ENCODE data around the gene LRIT1.
A peak's percentile ranks its signal among the peaks of the same experiment; 100 is the strongest.

Gene LRIT1

GRCh38 chr10:84195044-84195830, 46.1 kb downstream of the LRIT1 start:
- Histone ChIP-seq H3K27ac (no peak overlapping the region), H3K9ac (no peak overlapping the region), H3K4me3 (no peak overlapping the region), H3K36me3 (no peaks in the 10 kb centered on the region), H3K9me3 (peaks cover 6% of the 10 kb centered on the region; the same call in 1 of the 2 replicates), H4K20me1 (no peaks in the 10 kb centered on the region), H3K4me1 (no peaks in the 10 kb centered on the region), H3K27me3 (peaks cover 50% of the 10 kb centered on the region), H3K4me2 (no peak overlapping the region)
- TF ChIP-seq Cebpa-rat (IDR thresholded peaks at IDR 0.05): no peak

DNA sequence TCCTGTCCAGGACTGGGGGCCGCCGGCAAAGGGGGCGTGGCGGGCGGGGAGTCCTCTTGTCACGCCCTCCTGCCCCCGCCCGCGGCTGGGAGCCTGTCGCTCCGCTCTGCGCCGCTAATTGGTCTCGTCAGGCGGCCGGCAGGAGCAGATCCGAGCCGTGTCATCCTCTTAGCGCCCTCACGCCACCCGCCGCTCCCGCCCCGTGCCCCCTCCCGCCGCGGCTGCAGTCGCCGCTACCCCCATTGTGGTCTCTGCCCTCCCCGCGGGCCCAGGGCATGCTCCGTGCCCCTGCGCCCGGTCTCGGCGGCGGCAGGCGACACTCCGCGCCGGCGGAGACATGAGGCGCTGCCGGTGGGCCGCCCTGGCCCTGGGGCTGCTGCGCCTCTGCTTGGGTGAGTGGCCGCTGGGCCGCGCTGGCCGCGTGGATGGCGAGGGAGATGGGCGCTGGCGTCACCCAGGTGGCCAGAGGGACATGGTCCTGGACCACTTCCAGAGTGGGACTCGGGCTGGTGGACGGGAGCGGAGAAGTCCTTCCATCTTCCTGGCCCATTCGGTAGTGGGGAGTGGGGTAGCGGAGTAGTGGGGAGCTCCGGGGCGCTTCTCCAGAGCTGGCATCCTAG, 46.8 kb downstream of the LRIT1 start, which contains the start of gene CDHR1:
TSS of gene CDHR1 (plus strand) at position 114 of the 620 bp plus-strand sequence. CDS start at position 338, 224 bp downstream.
- H3K4me2 ChIP-seq: peak within 1 kb of the TSS; percentile 39
- H3K27ac ChIP-seq: no peak within 1 kb of the TSS
- H3K27me3 ChIP-seq: peaks cover 50% of the 10 kb centered on the region
- TF ChIP-seq Cebpa-rat (IDR thresholded peaks at IDR 0.05): no peak
- H3K4me3 ChIP-seq: no peak within 1 kb of the TSS
- no peaks in the 10 kb centered on the region for H3K36me3 ChIP-seq
- no peaks in the 10 kb centered on the region for H4K20me1 ChIP-seq
- H3K4me1 ChIP-seq: no peaks in the 10 kb centered on the region
- H3K9ac ChIP-seq: no peak within 1 kb of the TSS
- H3K9me3 ChIP-seq: peaks cover 6% of the 10 kb centered on the region; the same call in 1 of the 2 replicates

GRCh38 chr10:84193846-84194423, 47.4 kb downstream of the LRIT1 start:
- peaks cover 6% of the 10 kb centered on the region; the same call in 1 of the 2 replicates for H3K9me3 ChIP-seq
- no peak overlapping the region for H3K4me3 ChIP-seq
- no peaks in the 10 kb centered on the region for H3K36me3 ChIP-seq
- peak overlapping the region; percentile 39 for H3K4me2 ChIP-seq
- no peaks in the 10 kb centered on the region for H4K20me1 ChIP-seq
- peaks cover 50% of the 10 kb centered on the region for H3K27me3 ChIP-seq
- no peaks in the 10 kb centered on the region for H3K4me1 ChIP-seq
- H3K9ac ChIP-seq: no peak overlapping the region
- TF ChIP-seq Cebpa-rat (IDR thresholded peaks at IDR 0.05): no peak
- no peak overlapping the region for H3K27ac ChIP-seq

DNA sequence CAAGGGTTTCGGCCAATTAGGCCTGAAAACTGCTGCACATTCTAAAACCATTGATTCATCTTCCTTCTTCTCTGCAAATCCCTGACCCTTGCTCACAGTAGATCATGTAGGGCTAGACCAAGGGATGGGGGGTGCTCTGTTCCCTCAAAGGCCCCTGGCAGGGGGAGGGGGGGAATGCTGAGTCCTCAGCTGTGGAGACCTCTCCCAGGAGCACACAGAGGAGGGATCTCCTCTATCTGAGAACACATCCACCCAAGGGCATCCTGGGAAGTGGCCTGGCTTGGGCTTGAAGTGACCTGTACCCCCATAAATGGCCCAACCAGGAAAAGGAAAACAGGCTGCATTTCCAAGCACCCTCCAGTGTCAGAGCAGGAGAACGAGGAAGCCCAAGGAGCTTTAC, 48.0 kb downstream of the LRIT1 start:
- H3K36me3 ChIP-seq: no peaks in the 10 kb centered on the region
- no peak overlapping the region for H3K9ac ChIP-seq
- H3K4me3 ChIP-seq: no peak overlapping the region
- no peaks in the 10 kb centered on the region for H3K4me1 ChIP-seq
- peaks cover 50% of the 10 kb centered on the region for H3K27me3 ChIP-seq
- H3K4me2 ChIP-seq: no peak overlapping the region
- no peak overlapping the region for H3K27ac ChIP-seq
- H3K9me3 ChIP-seq: peaks cover 6% of the 10 kb centered on the region; the same call in 1 of the 2 replicates
- H4K20me1 ChIP-seq: no peaks in the 10 kb centered on the region
- TF ChIP-seq Cebpa-rat (IDR thresholded peaks at IDR 0.05): no peak

DNA sequence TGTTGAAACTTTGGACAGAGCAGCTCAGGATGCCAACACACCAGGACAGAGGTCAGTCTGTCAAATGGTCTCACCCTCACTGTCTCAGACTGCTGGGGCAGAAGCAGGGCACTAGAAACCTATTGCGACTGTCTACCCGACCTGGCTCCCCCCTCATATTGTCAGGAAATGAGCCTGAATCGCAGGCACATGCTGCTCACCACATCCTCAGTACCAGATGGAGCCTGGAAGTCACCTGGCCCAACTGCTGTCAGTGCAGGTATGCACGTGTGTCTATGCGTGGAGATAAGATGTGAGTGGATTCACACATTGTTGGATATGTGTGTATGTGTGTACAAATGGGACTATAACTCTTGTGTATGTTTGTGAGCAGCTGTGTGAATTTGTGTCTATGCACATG, 50.2 kb downstream of the LRIT1 start:
- H4K20me1 ChIP-seq: no peaks in the 10 kb centered on the region
- no peak overlapping the region for H3K27ac ChIP-seq
- no peak overlapping the region for H3K4me2 ChIP-seq
- H3K4me3 ChIP-seq: no peak overlapping the region
- H3K27me3 ChIP-seq: peaks cover 37% of the 10 kb centered on the region
- H3K9ac ChIP-seq: no peak overlapping the region
- H3K9me3 ChIP-seq: peaks cover 6% of the 10 kb centered on the region; the same call in 1 of the 2 replicates
- no peaks in the 10 kb centered on the region for H3K36me3 ChIP-seq
- TF ChIP-seq Cebpa-rat (IDR thresholded peaks at IDR 0.05): no peak
- H3K4me1 ChIP-seq: no peaks in the 10 kb centered on the region

- H4K20me1 ChIP-seq: no peaks in the 10 kb centered on the region
- H3K4me2 ChIP-seq: no peak overlapping the region
- H3K9me3 ChIP-seq: peaks cover 6% of the 10 kb centered on the region; the same call in 1 of the 2 replicates
- no peak overlapping the region for H3K27ac ChIP-seq
- H3K36me3 ChIP-seq: no peaks in the 10 kb centered on the region
- no peak overlapping the region for H3K4me3 ChIP-seq
- peaks cover 32% of the 10 kb centered on the region for H3K27me3 ChIP-seq
- no peaks in the 10 kb centered on the region for H3K4me1 ChIP-seq
- TF ChIP-seq Cebpa-rat (IDR thresholded peaks at IDR 0.05): no peak
- no peak overlapping the region for H3K9ac ChIP-seq
Measured at GRCh38 chr10:84190621-84191020, 50.7 kb downstream of the LRIT1 start.

- TF ChIP-seq Cebpa-rat (IDR thresholded peaks at IDR 0.05): no peak
- Histone ChIP-seq H3K9me3 (no peaks in the 10 kb centered on the region), H3K36me3 (no peaks in the 10 kb centered on the region), H3K9ac (no peak overlapping the region), H3K4me2 (no peak overlapping the region), H3K27ac (no peak overlapping the region), H3K4me1 (0 out of 2 replicates have a peak, but pooled peaks cover 6% of the 10 kb centered on the region), H3K27me3 (peaks cover 14% of the 10 kb centered on the region), H3K4me3 (no peak overlapping the region), H4K20me1 (no peaks in the 10 kb centered on the region)
Measured at GRCh38 chr10:84188815-84189214, 52.5 kb downstream of the LRIT1 start.

DNA sequence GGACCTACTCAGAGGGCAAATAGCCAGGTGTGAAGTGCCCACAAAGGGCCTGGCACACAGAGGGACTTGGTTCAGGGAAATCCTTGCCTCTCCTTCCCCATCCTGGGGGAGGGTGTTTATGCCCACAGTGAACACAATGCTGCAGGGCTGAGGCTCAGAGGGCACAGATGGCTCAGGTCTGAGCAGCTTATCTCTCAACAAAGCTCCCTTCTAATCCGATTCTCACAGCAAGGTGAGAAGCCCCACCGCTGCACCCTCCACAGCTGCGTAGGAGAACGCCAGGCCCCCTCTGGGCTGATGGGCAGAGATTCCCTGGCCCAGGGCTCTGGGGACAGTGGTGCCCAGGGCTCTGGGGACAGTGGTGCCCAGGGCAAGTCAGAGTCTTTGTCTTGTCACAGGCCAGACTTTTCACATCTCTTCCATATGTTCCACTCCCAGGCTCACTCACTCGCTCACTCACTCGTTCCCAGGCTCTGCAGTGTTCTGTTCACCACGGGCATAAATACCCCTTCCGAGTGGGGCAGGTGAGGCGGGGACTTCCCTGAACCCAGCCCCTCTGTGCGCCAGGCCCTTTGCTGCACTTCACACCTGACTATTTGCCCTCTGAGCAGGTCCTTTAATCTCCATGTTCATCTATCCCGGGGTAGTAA, 55.7 kb downstream of the LRIT1 start:
- Histone ChIP-seq H4K20me1 (no peaks in the 10 kb centered on the region), H3K27ac (no peak overlapping the region), H3K27me3 (no peaks in the 10 kb centered on the region), H3K4me2 (no peak overlapping the region), H3K4me3 (no peak overlapping the region), H3K9ac (no peak overlapping the region), H3K4me1 (0 out of 2 replicates have a peak, but pooled peaks cover 6% of the 10 kb centered on the region), H3K36me3 (no peaks in the 10 kb centered on the region), H3K9me3 (peaks cover 15% of the 10 kb centered on the region)
- TF ChIP-seq Cebpa-rat (IDR thresholded peaks at IDR 0.05): no peak

DNA sequence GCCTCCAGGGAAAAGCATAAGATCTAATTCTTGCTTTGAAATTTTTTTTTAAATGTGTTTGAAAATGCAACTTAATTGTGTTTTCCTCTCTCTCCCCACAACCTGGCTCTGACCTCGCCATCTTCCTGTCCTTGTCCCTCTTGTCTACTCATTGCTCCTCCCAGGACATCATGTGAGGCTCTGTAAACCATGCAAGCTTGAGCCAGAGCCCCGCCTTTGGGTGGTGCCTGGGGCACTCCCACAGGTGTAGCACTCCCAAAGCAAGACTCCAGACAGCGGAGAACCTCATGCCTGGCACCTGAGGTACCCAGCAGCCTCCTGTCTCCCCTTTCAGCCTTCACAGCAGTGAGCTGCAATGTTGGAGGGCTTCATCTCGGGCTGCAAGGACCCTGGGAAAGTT, 56.8 kb downstream of the LRIT1 start:
- Histone ChIP-seq H3K27me3 (no peaks in the 10 kb centered on the region), H3K27ac (no peak overlapping the region), H3K36me3 (no peaks in the 10 kb centered on the region), H3K4me3 (no peak overlapping the region), H3K4me2 (0 out of 2 replicates have a peak overlapping the region, but pooled peaks have one; percentile 9), H3K9ac (no peak overlapping the region), H3K4me1 (peaks cover 7% of the 10 kb centered on the region), H3K9me3 (peaks cover 16% of the 10 kb centered on the region), H4K20me1 (no peaks in the 10 kb centered on the region)
- no peak for TF ChIP-seq Cebpa-rat (IDR thresholded peaks at IDR 0.05)
